Lower leg skin (tissue), 3 donors: Measurements from ENCODE around the gene MTFR1L.

ENCODE experiments used
- CTCF ChIP-seq, 3 donors: fragments of 450-650 bp; IDR thresholded peaks; one replicate each; pipeline ENCODE4 v1.5.1; 2016; ENCODE audit warnings: antibody characterized with exemption in 3 of 3, mild to moderate bottlenecking in 3 of 3, moderate library complexity in 2 of 3
- POLR2A ChIP-seq, 2 donors: fragments of 450-650 bp; IDR thresholded peaks; one replicate each; pipeline ENCODE4 v1.6.1; 2016 to 2017; ENCODE audit warnings: antibody characterized with exemption in 2 of 2, mild to moderate bottlenecking in 1 of 2, moderate library complexity in 1 of 2

- TF ChIP-seq CTCF (IDR thresholded peaks at IDR 0.05): no peak
- TF ChIP-seq POLR2A (IDR thresholded peaks at IDR 0.05): no peak
Observed at GRCh38 chr1:25816112-25816718, 3.5 kb upstream of the MTFR1L start.
